ENCODE data around the gene MALRD1.

GRCh38 chr10:19531324-19531723 lies 482.7 kb downstream of the MALRD1 start:
- TF ChIP-seq CTCF (IDR thresholded peaks at IDR 0.05) (no peak), MAX (CRISPR knock-in tag; IDR thresholded peaks at IDR 0.05) (no peak), SP1 (CRISPR knock-in tag; conservative IDR thresholded peaks at IDR 0.05) (no peak)
